Lower lobe of right lung (tissue), 2 donors: Measurements from ENCODE around the gene SPRY2. TPM values are rescaled to one million over a fixed set of nuclear protein-coding genes. Genes with fewer than 3 reads are reported as not detected.

Experiments
- ATAC-seq, 2 donors: fragments of 200-7000 bp; cut with Tn5 transposase; one replicate each; pipeline ENCODE4 v1.9.1; 2020 to 2022; ENCODE audit warnings: mild to moderate bottlenecking in 2 of 2, moderate library complexity in 2 of 2
- DNase-seq: peaks from one replicate; pipeline ENCODE4 v3.0.0-alpha.2; 2020
- H3K27ac ChIP-seq: fragments of 200-600 bp; one replicate; pipeline ENCODE4 v1.8.0; 2022
- H3K27me3 ChIP-seq: fragments of 200-600 bp; one replicate; pipeline ENCODE4 v1.8.0; 2022; ENCODE audit warnings: low read depth
- H3K36me3 ChIP-seq: fragments of 200-600 bp; one replicate; pipeline ENCODE4 v1.8.0; 2022; ENCODE audit warnings: mild to moderate bottlenecking
- H3K4me1 ChIP-seq: fragments of 200-600 bp; one replicate; pipeline ENCODE4 v1.8.0; 2022
- H3K4me3 ChIP-seq: fragments of 200-600 bp; one replicate; pipeline ENCODE4 v1.8.0; 2022; ENCODE audit warnings: mild to moderate bottlenecking
- H3K9me3 ChIP-seq: fragments of 200-600 bp; one replicate; pipeline ENCODE4 v1.8.0; 2022
- CTCF ChIP-seq: fragments of 200-600 bp; IDR thresholded peaks from one replicate; pipeline ENCODE4 v1.8.0; 2022; ENCODE audit warnings: antibody characterized with exemption, mild to moderate bottlenecking
- intact Hi-C: fragments of 100-400 bp; cut with DNase I; formaldehyde crosslinking; loops from one replicate; pipeline ENCODE4 v1.11.0; 2022
- total RNA-seq: library from RNA; stranded (reverse); fragmentation: NEBNext Ultra II Directional; extraction: Animal tissue kit (Norgen Biotek cat#: 25700); gene quantifications from one replicate; pipeline ENCODE4 v1.2.1, GENCODE V29; 2021
- donor health status: DM: no; HTN: yes; CAD: no; lungs with severe emphysema.

The SPRY2 gene
- total RNA-seq, 1 donor from 2014 or later: 44.6 TPM

GRCh38 chr13:80386002-80386401 is 45.1 kb upstream of the SPRY2 start:
- no peaks in the 10 kb centered on the region for H3K27me3 ChIP-seq
- H3K27ac ChIP-seq: no peak overlapping the region
- H3K36me3 ChIP-seq: no peaks in the 10 kb centered on the region
- H3K9me3 ChIP-seq: no peaks in the 10 kb centered on the region
- intact Hi-C loops: no loop called here
- H3K4me3 ChIP-seq: no peak overlapping the region
- no peak for DNase-seq
- H3K4me1 ChIP-seq: peaks cover 12% of the 10 kb centered on the region
- TF ChIP-seq CTCF: no peak
- ATAC-seq: no peak

GRCh38 chr13:80382576-80382975 is 41.6 kb upstream of the SPRY2 start:
- Histone ChIP-seq H3K4me1 (peaks cover 6% of the 10 kb centered on the region), H3K4me3 (no peak overlapping the region), H3K9me3 (no peaks in the 10 kb centered on the region), H3K27ac (no peak overlapping the region), H3K27me3 (no peaks in the 10 kb centered on the region), H3K36me3 (no peaks in the 10 kb centered on the region)
- ATAC-seq (no peak), DNase-seq (no peak)
- TF ChIP-seq CTCF: no peak
- intact Hi-C loops: no loop called here

GRCh38 chr13:80379245-80379644 is 38.3 kb upstream of the SPRY2 start:
- no peak overlapping the region for H3K27ac ChIP-seq
- H3K27me3 ChIP-seq: no peaks in the 10 kb centered on the region
- ATAC-seq: no peak
- intact Hi-C loops: no loop called here
- no peaks in the 10 kb centered on the region for H3K9me3 ChIP-seq
- H3K36me3 ChIP-seq: no peaks in the 10 kb centered on the region
- TF ChIP-seq CTCF: no peak
- H3K4me1 ChIP-seq: no peaks in the 10 kb centered on the region
- DNase-seq: no peak
- no peak overlapping the region for H3K4me3 ChIP-seq

- H3K9me3 ChIP-seq: no peaks in the 10 kb centered on the region
- no peak overlapping the region for H3K27ac ChIP-seq
- TF ChIP-seq CTCF: no peak
- H3K27me3 ChIP-seq: no peaks in the 10 kb centered on the region
- DNase-seq: no peak
- intact Hi-C loops: no loop called here
- no peaks in the 10 kb centered on the region for H3K36me3 ChIP-seq
- H3K4me3 ChIP-seq: no peak overlapping the region
- no peaks in the 10 kb centered on the region for H3K4me1 ChIP-seq
- ATAC-seq: no peak
Observed at GRCh38 chr13:80376554-80376953, 35.6 kb upstream of the SPRY2 start.

GRCh38 chr13:80374901-80375300 is 34.0 kb upstream of the SPRY2 start:
- no peaks in the 10 kb centered on the region for H3K4me1 ChIP-seq
- no peak overlapping the region for H3K4me3 ChIP-seq
- no peaks in the 10 kb centered on the region for H3K27me3 ChIP-seq
- DNase-seq: no peak
- no peaks in the 10 kb centered on the region for H3K36me3 ChIP-seq
- no peak overlapping the region for H3K27ac ChIP-seq
- no peak for ATAC-seq
- no peak for TF ChIP-seq CTCF
- no peaks in the 10 kb centered on the region for H3K9me3 ChIP-seq
- intact Hi-C loops: no loop called here

GRCh38 chr13:80374444-80374843 is 33.5 kb upstream of the SPRY2 start:
- Histone ChIP-seq H3K4me3 (no peak overlapping the region), H3K4me1 (no peaks in the 10 kb centered on the region), H3K27ac (no peak overlapping the region), H3K9me3 (no peaks in the 10 kb centered on the region), H3K36me3 (no peaks in the 10 kb centered on the region), H3K27me3 (no peaks in the 10 kb centered on the region)
- DNase-seq (no peak), ATAC-seq (no peak)
- intact Hi-C loops: no loop called here
- no peak for TF ChIP-seq CTCF
